ENCODE data around the gene PRPH.

DNA sequence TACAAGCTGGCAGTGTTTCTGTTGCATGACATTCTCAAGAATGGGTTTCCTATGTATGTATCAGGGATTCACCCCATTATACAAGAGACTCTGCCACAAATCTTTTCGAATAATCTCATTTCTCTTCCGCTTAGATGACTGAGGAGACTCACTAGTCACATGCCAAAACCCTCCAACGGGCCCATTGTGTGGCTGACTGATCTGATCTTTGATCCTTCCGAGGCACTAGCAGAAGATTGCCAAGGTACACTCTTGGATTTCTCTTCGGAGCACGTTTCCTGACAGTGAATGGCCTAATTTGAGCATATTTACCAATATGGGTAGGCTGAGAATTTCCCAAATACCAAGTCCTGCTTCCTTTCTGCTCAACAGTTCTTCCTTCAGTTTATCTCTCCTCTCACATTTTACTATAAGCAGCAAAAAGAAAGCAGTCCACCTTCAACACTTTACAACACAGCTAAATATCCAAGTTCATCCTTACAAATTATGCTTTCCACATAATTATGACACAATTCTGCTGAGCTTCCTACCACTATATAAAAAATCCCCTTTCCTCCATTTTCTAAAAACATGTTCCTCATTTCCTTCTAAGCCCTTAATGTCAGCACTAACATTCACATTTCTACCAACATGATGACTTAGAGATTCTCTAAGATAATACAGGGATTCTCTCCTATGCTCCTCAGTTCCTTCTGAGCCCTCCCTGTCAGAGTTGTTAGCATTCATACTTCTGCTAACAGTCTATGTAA is 11.0 kb downstream of the PRPH start:
- TF ChIP-seq POLR2A (IDR thresholded peaks at IDR 0.05; ENCODE audit: low read depth, low read length) = no peak
- no peak for TF ChIP-seq TAF1 (IDR thresholded peaks at IDR 0.05; ENCODE audit: borderline replicate concordance, low read depth, low read length)
- no peak for TF ChIP-seq POLR2AphosphoS5 (IDR thresholded peaks at IDR 0.05; ENCODE audit: low read depth, low read length)
